ENCODE measurements around the gene TMEM130. TPM values are rescaled to one million over a fixed set of nuclear protein-coding genes. Genes with fewer than 3 reads are reported as not detected.
A peak's percentile ranks its signal among the peaks of the same experiment; 100 is the strongest.

TMEM130 gene
- total and polyA plus RNA-seq, 9 of the 15 experiments (the other 6 are each of a cell fraction or from before 2014, with no cell fraction given): 0.07 TPM; not detected in 8

DNA sequence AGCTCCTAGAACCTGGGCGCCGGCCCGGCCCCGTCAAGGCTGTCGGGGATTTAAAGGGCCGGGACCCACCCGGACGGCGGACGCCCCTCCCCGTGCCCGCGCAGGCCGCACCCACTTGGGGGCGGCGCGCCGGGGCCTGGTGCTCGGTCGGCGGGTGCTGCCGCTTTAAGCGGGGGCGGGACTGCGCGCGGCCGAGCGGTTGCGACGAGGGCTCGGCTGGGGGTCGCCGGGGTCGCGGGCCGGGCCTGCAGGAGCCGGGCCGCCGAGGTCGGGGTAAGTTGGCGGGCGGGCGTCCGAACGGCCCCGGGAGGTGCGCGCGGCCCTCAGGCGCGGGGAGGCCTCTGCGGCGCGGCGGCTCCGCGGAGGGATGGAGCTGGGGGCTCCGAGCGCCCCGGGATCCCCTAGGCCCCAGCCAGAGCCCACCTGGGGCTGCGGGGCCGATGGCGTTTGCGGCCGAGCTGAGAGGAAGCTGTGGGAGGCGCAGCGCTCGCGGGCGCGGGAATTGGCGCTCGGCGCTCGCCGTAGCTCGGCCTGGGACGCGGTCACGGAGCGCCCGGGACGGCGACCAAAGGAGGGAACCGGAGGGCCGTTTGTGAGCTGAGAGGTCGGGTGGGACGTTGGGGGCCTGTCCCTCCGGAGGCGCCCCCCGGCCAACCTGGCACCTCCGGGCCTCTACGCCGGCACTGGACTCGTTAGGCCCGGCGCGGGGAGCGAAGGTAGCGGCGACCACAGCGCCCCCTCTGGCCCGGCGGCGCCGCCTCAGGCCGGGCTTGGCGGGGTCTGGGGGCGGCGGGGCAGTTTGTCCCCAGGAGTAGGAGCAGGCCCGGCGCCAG is 8.8 kb upstream of the TMEM130 start, which contains the start of gene TRRAP (continued):
- TF ChIP-seq ZNF347 (CRISPR knock-in tag; IDR thresholded peaks at IDR 0.05; ENCODE audit: low read depth): no peak
- TF ChIP-seq, protein P1, sequence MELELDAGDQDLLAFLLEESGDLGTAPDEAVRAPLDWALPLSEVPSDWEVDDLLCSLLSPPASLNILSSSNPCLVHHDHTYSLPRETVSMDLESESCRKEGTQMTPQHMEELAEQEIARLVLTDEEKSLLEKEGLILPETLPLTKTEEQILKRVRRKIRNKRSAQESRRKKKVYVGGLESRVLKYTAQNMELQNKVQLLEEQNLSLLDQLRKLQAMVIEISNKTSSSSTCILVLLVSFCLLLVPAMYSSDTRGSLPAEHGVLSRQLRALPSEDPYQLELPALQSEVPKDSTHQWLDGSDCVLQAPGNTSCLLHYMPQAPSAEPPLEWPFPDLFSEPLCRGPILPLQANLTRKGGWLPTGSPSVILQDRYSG (tag; conservative IDR thresholded peaks at IDR 0.05; ENCODE audit: low read depth): no peak
- no peak for TF ChIP-seq HDAC2 (IDR thresholded peaks at IDR 0.05)
- TF ChIP-seq GATA2 (CRISPR knock-in tag; IDR thresholded peaks at IDR 0.05): no peak
- no peak for TF ChIP-seq DNMT1 (IDR thresholded peaks at IDR 0.05)
- TF ChIP-seq, protein P2, sequence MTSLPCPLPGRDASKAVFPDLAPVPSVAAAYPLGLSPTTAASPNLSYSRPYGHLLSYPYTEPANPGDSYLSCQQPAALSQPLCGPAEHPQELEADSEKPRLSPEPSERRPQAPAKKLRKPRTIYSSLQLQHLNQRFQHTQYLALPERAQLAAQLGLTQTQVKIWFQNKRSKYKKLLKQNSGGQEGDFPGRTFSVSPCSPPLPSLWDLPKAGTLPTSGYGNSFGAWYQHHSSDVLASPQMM (CRISPR knock-in tag; IDR thresholded peaks at IDR 0.05): no peak
- TF ChIP-seq, protein P3, sequence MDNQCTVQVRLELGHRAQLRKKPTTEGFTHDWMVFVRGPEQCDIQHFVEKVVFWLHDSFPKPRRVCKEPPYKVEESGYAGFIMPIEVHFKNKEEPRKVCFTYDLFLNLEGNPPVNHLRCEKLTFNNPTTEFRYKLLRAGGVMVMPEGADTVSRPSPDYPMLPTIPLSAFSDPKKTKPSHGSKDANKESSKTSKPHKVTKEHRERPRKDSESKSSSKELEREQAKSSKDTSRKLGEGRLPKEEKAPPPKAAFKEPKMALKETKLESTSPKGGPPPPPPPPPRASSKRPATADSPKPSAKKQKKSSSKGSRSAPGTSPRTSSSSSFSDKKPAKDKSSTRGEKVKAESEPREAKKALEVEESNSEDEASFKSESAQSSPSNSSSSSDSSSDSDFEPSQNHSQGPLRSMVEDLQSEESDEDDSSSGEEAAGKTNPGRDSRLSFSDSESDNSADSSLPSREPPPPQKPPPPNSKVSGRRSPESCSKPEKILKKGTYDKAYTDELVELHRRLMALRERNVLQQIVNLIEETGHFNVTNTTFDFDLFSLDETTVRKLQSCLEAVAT (IDR thresholded peaks at IDR 0.05): 0 out of 4 replicates have a peak, but pooled peaks of 1 of the 2 experiments have one; percentile 28
- TF ChIP-seq MED1 (CRISPR knock-in tag; IDR thresholded peaks at IDR 0.05; ENCODE audit: borderline replicate concordance): no peak
- TF ChIP-seq ZNF311 (CRISPR knock-in tag; IDR thresholded peaks at IDR 0.05): no peak
- TF ChIP-seq DDX20 (tag; IDR thresholded peaks at IDR 0.05; ENCODE audit: low read depth): no peak
- peak; percentile 53; the same call in 1 of the 2 replicates for TF ChIP-seq NBN (IDR thresholded peaks at IDR 0.05; ENCODE audit: low read depth)
- TF ChIP-seq NEUROD1 (IDR thresholded peaks at IDR 0.05; ENCODE audit: borderline replicate concordance, low read depth, low read length, partially characterized antibody): no peak
- no peak for TF ChIP-seq HMG20B (CRISPR knock-in tag; IDR thresholded peaks at IDR 0.05)
- TF ChIP-seq, protein P4, sequence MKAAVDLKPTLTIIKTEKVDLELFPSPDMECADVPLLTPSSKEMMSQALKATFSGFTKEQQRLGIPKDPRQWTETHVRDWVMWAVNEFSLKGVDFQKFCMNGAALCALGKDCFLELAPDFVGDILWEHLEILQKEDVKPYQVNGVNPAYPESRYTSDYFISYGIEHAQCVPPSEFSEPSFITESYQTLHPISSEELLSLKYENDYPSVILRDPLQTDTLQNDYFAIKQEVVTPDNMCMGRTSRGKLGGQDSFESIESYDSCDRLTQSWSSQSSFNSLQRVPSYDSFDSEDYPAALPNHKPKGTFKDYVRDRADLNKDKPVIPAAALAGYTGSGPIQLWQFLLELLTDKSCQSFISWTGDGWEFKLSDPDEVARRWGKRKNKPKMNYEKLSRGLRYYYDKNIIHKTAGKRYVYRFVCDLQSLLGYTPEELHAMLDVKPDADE (conservative IDR thresholded peaks at IDR 0.05; ENCODE audit: control insufficient read depth, low read depth, low read length): peak; percentile 67; the same call in 1 of the 2 replicates
- TF ChIP-seq, protein P5, sequence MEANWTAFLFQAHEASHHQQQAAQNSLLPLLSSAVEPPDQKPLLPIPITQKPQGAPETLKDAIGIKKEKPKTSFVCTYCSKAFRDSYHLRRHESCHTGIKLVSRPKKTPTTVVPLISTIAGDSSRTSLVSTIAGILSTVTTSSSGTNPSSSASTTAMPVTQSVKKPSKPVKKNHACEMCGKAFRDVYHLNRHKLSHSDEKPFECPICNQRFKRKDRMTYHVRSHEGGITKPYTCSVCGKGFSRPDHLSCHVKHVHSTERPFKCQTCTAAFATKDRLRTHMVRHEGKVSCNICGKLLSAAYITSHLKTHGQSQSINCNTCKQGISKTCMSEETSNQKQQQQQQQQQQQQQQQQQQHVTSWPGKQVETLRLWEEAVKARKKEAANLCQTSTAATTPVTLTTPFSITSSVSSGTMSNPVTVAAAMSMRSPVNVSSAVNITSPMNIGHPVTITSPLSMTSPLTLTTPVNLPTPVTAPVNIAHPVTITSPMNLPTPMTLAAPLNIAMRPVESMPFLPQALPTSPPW (CRISPR knock-in tag; IDR thresholded peaks at IDR 0.05): peak; percentile 62; the same call in 1 of the 2 replicates
- TF ChIP-seq, protein P6, sequence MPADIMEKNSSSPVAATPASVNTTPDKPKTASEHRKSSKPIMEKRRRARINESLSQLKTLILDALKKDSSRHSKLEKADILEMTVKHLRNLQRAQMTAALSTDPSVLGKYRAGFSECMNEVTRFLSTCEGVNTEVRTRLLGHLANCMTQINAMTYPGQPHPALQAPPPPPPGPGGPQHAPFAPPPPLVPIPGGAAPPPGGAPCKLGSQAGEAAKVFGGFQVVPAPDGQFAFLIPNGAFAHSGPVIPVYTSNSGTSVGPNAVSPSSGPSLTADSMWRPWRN (IDR thresholded peaks at IDR 0.05; ENCODE audit: low read depth): no peak
- no peak for TF ChIP-seq ZNF175 (CRISPR knock-in tag; IDR thresholded peaks at IDR 0.05; ENCODE audit: low read depth)
- no peak for TF ChIP-seq SAFB2 (IDR thresholded peaks at IDR 0.05; ENCODE audit: borderline replicate concordance, low read depth, low read length, severe bottlenecking)
- TF ChIP-seq PHB2 (IDR thresholded peaks at IDR 0.05; ENCODE audit: low read depth): no peak
- peak; percentile 67 to 76; a peak in 3 of 4 replicates for TF ChIP-seq NRF1 (conservative IDR thresholded peaks at IDR 0.05 in 1 of 2, IDR thresholded peaks at IDR 0.05 in 1 of 2)
- no peak for TF ChIP-seq ZNF165 (CRISPR knock-in tag; IDR thresholded peaks at IDR 0.05; ENCODE audit: borderline replicate concordance)

Measured in K562 (cell line).